Embryonic facial prominence (tissue), 1 donor: ENCODE data around the gene NUS1.
"Not testable (repeated sequence)": the region's sequence is repeated elsewhere in the genome, so short reads cannot be mapped to it uniquely, and the experiment has no call there.

ENCODE experiments used
- DNase-seq: peaks from one replicate; pipeline ENCODE4 v3.0.0-alpha.2; 2016; ENCODE audit errors: extremely low spot score

NUS1 gene

DNA sequence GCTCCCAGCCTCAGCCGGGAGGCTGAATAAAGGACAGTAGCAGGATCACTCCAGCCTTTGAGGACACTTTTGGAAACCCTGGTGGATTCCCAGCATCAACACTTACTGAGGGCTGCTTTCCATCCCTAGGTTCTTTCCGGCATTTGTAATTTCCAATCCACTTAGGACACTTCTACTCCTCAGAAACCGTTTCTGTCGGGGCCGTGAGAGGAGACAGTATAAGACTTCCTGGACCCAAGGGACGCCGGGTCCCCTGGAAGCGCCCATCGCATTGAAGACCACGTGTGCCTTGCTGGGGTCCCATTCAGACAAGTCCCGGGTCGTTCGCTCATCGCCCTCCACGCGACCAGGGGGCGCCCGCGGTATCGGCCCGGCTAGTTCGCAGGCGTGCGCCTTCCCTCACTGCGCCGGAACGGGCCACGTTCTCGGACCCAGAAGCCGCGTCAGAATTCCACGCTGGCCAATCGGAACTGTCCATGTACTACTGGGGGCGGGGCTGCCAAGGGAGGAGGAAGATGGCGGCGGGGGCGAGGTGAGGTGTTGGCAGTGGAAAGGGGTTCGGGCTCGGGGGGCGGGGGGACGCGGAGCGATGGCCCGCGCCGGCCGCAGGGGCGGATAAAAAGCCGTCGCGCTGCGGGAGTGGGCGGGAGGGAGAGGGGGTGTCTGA, at the start of gene NUS1:
Gene NUS1 (plus strand): TSS at position 479 of the 667 bp plus-strand sequence. CDS start 202 bp downstream, outside the sequence.
- peak; percentile 94 for DNase-seq

DNA sequence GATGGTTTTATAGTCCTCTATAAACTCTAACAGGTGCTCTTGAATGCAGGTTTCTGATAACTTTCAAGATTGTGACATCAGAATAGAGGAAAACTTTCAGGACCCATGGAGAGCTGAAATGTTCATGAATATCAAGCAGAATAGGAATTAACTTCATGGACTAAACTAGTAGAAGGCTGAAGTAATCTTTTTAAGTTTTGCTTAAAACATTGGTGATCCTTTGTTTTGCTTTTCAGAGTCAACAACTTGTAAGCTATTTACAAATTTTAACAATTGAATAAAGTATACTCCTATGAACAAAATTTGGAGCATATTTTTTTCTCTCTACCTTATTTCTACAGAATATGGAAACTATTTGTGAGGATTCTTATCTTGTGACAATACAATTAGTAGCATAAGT, 47.7 kb upstream of the NUS1 start:
- no peak for DNase-seq

- DNase-seq, result no peak
Measured at GRCh38 chr6:117629119-117629660, 46.1 kb upstream of the NUS1 start.

DNA sequence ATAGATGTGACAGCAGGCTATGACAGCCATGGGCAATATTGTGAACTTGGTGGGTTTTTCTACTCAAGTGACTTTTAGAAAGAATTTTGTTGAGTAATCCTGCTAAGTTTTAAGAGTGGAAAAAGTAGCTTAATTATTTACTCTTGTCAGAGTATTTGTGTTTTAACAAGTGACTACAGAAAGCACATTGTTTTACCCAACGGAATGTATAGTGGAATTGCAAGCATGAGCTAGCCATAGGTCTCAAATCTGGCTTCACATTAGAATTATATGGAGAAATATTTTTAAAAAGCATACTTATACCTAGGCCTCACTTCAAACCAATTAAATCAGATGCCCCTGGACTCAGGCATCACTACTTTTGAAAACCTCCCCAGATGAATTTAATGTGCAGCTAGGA, 37.5 kb upstream of the NUS1 start:
- DNase-seq, result no peak

- no peak for DNase-seq
Measured at GRCh38 chr6:117642976-117643375, 32.3 kb upstream of the NUS1 start.

DNA sequence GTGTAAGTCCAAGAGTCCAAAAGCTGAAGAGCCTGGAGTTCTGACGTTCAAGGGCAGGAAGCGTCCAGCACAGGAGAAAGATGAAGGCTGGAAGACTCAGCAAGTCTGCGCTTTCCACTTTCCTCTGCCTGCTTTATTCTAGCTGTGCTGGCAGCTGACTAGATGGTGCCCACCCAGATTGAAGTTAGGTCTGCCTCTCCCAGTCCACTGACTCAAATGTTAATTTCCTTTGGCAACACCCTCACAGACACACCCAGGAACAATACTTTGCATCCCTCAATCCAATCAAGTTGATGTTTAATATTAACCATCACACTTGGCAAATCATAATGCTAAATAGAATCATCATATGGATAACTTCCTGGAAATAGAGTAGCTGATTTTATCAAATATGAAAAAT, 23.3 kb upstream of the NUS1 start:
- not testable (repeated sequence) for DNase-seq

- no peak for DNase-seq
Measured at GRCh38 chr6:117653949-117654348, 21.3 kb upstream of the NUS1 start.

DNA sequence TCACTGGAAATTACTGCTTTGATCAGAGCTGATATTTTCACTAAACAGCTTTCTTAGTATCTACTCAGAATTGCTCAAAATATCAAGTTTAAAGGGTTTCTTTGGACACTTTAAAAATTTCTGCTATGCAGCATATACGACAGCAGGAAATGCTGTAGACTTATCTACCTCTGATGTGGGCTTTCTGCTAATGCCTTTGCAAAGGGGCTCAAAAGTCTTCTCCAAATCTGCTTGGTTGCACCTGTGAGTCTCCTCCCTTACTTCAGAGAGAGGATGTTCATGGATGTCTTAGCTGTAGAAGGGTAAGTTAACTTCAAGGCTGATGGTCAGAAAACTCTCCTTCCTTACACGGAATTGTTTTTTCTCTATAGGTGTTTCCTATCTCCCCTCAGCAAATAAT, 19.9 kb upstream of the NUS1 start:
- DNase-seq, result no peak

DNA sequence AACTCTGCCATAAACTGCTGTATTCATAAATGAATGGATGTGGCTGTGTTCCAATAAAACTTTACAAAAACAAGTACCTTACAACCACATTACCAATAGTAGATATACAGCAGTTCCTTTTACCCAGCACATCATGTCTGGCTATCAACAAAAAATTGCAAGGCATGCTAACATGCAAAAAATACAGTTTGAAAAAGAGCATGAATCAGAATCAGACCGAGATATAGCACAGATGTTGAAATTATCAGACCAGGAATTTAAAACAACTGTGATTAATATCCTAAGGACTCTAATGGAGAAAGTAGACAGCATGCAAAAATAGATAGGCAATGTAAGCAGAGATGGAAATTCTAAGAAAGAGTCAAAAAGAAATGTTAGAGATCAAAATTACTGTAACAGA, 8.4 kb upstream of the NUS1 start:
- DNase-seq, result no peak

GRCh38 chr6:117668736-117669135, 6.5 kb upstream of the NUS1 start:
- no peak for DNase-seq

DNA sequence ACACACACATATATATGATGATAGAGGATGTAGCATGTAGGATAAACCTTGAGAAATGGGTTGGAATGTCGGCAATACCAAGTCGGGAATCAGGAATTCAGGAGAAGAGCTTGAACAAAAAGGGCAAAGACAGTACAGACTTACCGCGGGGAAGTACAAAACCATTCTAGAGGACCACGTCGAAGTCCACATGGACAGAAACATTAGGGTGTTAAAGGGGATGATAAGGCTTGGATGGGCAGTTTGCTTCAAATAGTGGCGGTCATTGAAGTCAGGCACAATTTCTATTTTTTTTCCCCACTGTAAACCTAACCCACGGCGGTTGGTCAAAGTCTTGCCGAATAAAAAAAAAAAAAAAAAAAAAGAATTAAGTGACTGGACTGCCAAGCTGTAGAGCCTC, 766 bp upstream of the NUS1 start:
- DNase-seq, result no peak

GRCh38 chr6:117675658-117676301, 511 bp downstream of the NUS1 start:
- DNase-seq, result not testable (repeated sequence)

GRCh38 chr6:117676577-117677218, 1.4 kb downstream of the NUS1 start:
- no peak for DNase-seq

GRCh38 chr6:117677553-117678141, 2.4 kb downstream of the NUS1 start:
- no peak for DNase-seq

- DNase-seq, result no peak
Measured at GRCh38 chr6:117681162-117681741, 6.0 kb downstream of the NUS1 start.

DNA sequence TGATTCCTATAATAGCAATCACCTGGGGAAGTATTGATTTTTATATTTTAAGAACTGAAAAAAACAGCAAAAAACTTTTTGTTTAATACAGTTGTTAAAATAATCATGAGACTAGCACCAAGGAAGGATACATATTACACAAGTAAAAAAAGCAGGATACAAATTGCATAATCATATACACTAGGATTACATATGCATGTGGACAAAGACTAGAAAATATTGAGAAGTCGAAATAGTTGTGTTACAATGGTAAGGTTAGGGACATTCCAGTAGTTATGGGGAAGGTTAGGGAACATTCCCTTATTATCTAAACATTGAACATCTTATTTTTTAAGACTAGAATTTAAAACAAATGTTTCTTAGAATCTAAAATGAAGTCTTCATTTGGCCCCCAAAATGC, 9.5 kb downstream of the NUS1 start:
- DNase-seq, result no peak

DNA sequence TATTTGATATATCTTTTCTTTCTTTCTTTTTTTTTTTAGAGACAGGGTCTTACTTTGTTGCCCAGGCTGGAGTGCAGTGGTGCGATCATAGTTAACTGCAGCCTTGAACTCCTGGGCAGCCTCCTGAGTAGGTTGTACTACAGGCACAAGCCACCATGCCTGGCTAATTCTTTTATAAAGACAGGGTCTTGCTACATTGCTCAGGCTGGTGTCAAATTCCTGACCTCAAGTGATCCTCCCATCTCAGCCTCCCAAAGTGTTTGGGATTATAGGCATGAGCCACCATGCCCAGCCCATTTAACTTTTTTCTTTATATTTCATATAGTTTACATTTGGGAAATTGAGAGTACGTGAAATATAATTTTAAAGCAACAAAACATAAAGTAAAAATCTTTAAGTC, 10.1 kb downstream of the NUS1 start:
- DNase-seq, result no peak

GRCh38 chr6:117687021-117687648, 11.9 kb downstream of the NUS1 start:
- no peak for DNase-seq

DNA sequence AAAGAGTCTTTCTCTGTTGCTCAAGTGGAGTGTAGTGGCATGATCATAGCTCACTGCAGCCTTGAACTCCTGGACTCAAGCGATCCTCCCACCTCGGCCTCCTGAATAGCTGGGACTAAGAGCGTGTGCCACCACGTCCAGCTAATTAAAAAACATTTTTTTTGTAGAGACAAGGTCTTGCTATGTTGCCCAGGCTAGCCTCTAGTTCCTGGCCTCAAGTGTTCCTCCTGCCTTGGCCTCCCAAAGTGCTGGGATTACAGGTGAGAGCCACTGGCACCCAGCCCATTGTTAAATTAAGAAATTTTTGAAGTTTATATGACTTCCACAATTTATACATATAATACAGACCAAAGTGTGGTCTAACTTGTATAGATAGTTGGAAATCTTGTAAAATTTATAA, 14.3 kb downstream of the NUS1 start:
- not testable (repeated sequence) for DNase-seq

DNA sequence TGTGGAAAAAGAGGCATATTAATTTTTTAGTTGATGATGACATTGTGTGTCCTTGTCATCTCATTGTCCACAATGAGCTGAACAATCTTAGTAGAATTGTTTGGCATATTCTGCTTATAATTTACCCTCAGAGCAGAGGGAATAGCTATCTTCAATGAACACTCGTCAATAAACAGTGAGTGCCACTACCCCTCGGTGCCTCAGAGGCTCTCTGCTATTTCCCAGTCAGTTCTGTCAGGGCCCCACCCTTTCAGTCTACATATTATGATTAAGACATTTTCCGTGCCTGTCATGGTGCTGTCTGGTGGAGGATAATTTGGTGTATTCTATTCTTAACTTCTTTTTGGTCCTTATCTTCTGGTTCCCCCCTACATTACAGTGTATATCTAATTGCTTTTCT, 31.2 kb downstream of the NUS1 start:
- DNase-seq, result no peak

DNA sequence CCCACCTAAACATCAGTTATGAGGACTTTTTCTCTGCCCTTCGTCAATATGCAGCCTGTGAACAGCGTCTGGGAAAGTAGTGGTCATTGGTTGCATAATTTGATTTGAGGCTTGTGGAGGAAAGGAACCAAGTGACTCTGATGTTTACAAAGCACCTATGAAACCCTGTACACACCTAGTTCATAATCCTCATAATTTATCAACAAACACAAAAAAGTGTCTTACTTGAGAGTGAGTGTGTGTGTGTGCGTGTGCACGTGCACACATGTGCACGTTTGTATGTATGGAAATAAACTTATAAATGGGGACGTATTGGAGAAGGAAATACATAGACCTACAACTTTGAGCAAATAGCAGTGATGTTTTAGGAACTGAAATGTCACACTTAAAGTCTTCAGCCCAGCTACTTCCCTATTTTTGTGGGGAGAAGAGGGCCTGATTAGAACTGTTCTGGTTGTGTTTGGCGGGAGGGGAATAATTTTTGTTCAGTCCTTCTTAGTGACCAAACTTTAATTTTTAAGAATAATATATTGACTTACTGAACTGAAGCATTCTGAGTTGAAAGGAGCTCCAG, 31.8 kb downstream of the NUS1 start:
- DNase-seq, result not testable (repeated sequence)
